ENCODE measurements around the gene VAT1L. TPM values are rescaled to one million over a fixed set of nuclear protein-coding genes. Genes with fewer than 3 reads are reported as not detected.

Gene VAT1L
- total and polyA plus RNA-seq, 10 of the 15 experiments (the other 5 are each of a cell fraction or from before 2014, with no cell fraction given) = 0.06 to 0.18 (median 0.10) TPM; not detected in 5

DNA sequence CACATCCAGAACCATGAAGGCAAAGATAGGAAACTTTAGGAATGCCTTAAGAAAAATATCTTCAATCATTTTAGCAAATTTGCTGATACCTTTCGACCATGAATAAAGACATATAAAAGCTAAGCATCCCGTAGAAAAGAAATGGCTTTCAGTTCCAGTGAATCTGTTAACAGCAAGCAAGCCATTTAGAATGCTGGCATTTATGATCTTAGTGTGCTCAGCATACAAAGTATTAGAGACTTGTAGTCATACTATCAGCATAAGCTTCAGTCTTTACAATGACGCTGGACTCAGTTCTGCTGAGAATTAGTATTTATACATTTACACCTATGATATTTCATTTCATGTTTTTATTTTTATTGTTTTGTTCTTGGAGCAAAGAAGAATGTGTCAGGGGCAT lies 38.7 kb downstream of the VAT1L start:
- no TSS peak for BruUV-seq (replicated peaks)
- intact Hi-C loops (cut with micrococcal nuclease; ENCODE audit: unreplicated experiment) (no loop called here), in situ Hi-C loops (cut with MboI) (no loop called here)
- Histone ChIP-seq H3K4me2 (ENCODE audit: control insufficient read depth, insufficient read depth) (no peak overlapping the region), H3K4me1 (ENCODE audit: control insufficient read depth, insufficient read depth, low read length) (no peaks in the 10 kb centered on the region), H3K4me3 (no peak overlapping the region), H3K79me2 (ENCODE audit: control insufficient read depth, insufficient read depth, low read length) (no peaks in the 10 kb centered on the region), H3K9ac (ENCODE audit: control insufficient read depth, insufficient read depth, low read length) (no peak overlapping the region), H3K27ac (ENCODE audit: control insufficient read depth, insufficient read depth) (no peak overlapping the region), H2AFZ (ENCODE audit: control insufficient read depth, low read depth, low read length) (no peak overlapping the region), H3K9me3 (replicated peaks; ENCODE audit: control insufficient read depth, insufficient read depth, low read length) (no peaks in the 10 kb centered on the region), H4K20me1 (ENCODE audit: control insufficient read depth, insufficient read depth) (peaks cover 2% of the 10 kb centered on the region; the same call in 1 of the 2 replicates), H3K36me3 (ENCODE audit: control insufficient read depth in 2 of 2, insufficient read depth in 2 of 2, low read length in 1 of 2) (no peaks in the 10 kb centered on the region), H3K27me3 (replicated peaks in 1 of 2; ENCODE audit: control insufficient read depth in 2 of 2, insufficient read depth in 2 of 2, low read length in 1 of 2) (no peaks in the 10 kb centered on the region)
- RAD21 ChIA-PET (ENCODE audit: unreplicated experiment) = no interaction called here
- ATAC-seq (no peak), FAIRE-seq (no peak), DNase-seq (ENCODE audit: low read depth, low spot score) (no peak)
- 35% methylated on average over 3 of the region's 3 CpGs for WGBS (ENCODE audit: insufficient coverage, insufficient replicate concordance, low lambda C conversion rate, missing lambda C conversion rate)
- CTCF ChIA-PET = no interaction called here
- POLR2A ChIA-PET = no interaction called here
- SMC1A ChIA-PET (ENCODE audit: uncharacterized antibody, unreplicated experiment) = no interaction called here
- TF ChIP-seq, protein P1, sequence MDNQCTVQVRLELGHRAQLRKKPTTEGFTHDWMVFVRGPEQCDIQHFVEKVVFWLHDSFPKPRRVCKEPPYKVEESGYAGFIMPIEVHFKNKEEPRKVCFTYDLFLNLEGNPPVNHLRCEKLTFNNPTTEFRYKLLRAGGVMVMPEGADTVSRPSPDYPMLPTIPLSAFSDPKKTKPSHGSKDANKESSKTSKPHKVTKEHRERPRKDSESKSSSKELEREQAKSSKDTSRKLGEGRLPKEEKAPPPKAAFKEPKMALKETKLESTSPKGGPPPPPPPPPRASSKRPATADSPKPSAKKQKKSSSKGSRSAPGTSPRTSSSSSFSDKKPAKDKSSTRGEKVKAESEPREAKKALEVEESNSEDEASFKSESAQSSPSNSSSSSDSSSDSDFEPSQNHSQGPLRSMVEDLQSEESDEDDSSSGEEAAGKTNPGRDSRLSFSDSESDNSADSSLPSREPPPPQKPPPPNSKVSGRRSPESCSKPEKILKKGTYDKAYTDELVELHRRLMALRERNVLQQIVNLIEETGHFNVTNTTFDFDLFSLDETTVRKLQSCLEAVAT (IDR thresholded peaks at IDR 0.05) = no peak
- TF ChIP-seq POU2F2 (IDR thresholded peaks at IDR 0.05; ENCODE audit: borderline replicate concordance, low read depth, low read length) (no peak), KAT2A (conservative IDR thresholded peaks at IDR 0.05; ENCODE audit: control insufficient read depth, low read depth, low read length) (no peak), ASH2L (IDR thresholded peaks at IDR 0.05; ENCODE audit: borderline replicate concordance, low read depth) (no peak), CHD4 (IDR thresholded peaks at IDR 0.05) (no peak), ZBTB40 (IDR thresholded peaks at IDR 0.05; ENCODE audit: borderline replicate concordance) (no peak), CEBPB (IDR thresholded peaks at IDR 0.05; ENCODE audit: borderline replicate concordance in 1 of 2, low read depth in 2 of 2, low read length in 2 of 2) (no peak), YY1 (IDR thresholded peaks at IDR 0.05; ENCODE audit: low read depth, low read length) (no peak), KLF5 (IDR thresholded peaks at IDR 0.05; ENCODE audit: partially characterized antibody) (no peak), POLR2AphosphoS5 (IDR thresholded peaks at IDR 0.05; ENCODE audit: low read length) (no peak), CHD2 (IDR thresholded peaks at IDR 0.05; ENCODE audit: borderline replicate concordance, low read depth, low read length) (no peak), ESRRA (IDR thresholded peaks at IDR 0.05; ENCODE audit: low read length) (no peak)
- TF ChIP-seq, protein P2, sequence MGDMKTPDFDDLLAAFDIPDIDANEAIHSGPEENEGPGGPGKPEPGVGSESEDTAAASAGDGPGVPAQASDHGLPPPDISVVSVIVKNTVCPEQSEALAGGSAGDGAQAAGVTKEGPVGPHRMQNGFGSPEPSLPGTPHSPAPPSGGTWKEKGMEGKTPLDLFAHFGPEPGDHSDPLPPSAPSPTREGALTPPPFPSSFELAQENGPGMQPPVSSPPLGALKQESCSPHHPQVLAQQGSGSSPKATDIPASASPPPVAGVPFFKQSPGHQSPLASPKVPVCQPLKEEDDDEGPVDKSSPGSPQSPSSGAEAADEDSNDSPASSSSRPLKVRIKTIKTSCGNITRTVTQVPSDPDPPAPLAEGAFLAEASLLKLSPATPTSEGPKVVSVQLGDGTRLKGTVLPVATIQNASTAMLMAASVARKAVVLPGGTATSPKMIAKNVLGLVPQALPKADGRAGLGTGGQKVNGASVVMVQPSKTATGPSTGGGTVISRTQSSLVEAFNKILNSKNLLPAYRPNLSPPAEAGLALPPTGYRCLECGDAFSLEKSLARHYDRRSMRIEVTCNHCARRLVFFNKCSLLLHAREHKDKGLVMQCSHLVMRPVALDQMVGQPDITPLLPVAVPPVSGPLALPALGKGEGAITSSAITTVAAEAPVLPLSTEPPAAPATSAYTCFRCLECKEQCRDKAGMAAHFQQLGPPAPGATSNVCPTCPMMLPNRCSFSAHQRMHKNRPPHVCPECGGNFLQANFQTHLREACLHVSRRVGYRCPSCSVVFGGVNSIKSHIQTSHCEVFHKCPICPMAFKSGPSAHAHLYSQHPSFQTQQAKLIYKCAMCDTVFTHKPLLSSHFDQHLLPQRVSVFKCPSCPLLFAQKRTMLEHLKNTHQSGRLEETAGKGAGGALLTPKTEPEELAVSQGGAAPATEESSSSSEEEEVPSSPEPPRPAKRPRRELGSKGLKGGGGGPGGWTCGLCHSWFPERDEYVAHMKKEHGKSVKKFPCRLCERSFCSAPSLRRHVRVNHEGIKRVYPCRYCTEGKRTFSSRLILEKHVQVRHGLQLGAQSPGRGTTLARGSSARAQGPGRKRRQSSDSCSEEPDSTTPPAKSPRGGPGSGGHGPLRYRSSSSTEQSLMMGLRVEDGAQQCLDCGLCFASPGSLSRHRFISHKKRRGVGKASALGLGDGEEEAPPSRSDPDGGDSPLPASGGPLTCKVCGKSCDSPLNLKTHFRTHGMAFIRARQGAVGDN (IDR thresholded peaks at IDR 0.05) = no peak
- TF ChIP-seq, protein P3, sequence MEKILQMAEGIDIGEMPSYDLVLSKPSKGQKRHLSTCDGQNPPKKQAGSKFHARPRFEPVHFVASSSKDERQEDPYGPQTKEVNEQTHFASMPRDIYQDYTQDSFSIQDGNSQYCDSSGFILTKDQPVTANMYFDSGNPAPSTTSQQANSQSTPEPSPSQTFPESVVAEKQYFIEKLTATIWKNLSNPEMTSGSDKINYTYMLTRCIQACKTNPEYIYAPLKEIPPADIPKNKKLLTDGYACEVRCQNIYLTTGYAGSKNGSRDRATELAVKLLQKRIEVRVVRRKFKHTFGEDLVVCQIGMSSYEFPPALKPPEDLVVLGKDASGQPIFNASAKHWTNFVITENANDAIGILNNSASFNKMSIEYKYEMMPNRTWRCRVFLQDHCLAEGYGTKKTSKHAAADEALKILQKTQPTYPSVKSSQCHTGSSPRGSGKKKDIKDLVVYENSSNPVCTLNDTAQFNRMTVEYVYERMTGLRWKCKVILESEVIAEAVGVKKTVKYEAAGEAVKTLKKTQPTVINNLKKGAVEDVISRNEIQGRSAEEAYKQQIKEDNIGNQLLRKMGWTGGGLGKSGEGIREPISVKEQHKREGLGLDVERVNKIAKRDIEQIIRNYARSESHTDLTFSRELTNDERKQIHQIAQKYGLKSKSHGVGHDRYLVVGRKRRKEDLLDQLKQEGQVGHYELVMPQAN (conservative IDR thresholded peaks at IDR 0.05) = no peak
